Measurements from ENCODE around the gene ZFYVE1.

- TF ChIP-seq CTCF (IDR thresholded peaks at IDR 0.05; ENCODE audit: low read length) (no peak), EZH2 (optimal IDR thresholded peaks at IDR 0.05; ENCODE audit: low read depth, low read length) (no peak), EZH2phosphoT487 (IDR thresholded peaks at IDR 0.05; ENCODE audit: low read length) (no peak)
Observed at GRCh38 chr14:73027984-73028383, 1.1 kb upstream of the ZFYVE1 start.
